Epidermal melanocyte (primary cell): ENCODE results near the gene SLAMF8.

Source experiments
- DNase-seq: peaks from one replicate; pipeline ENCODE4 v3.0.0; 2011; ENCODE audit warnings: low spot score; ENCODE audit not compliant: insufficient read length

Gene SLAMF8

DNA sequence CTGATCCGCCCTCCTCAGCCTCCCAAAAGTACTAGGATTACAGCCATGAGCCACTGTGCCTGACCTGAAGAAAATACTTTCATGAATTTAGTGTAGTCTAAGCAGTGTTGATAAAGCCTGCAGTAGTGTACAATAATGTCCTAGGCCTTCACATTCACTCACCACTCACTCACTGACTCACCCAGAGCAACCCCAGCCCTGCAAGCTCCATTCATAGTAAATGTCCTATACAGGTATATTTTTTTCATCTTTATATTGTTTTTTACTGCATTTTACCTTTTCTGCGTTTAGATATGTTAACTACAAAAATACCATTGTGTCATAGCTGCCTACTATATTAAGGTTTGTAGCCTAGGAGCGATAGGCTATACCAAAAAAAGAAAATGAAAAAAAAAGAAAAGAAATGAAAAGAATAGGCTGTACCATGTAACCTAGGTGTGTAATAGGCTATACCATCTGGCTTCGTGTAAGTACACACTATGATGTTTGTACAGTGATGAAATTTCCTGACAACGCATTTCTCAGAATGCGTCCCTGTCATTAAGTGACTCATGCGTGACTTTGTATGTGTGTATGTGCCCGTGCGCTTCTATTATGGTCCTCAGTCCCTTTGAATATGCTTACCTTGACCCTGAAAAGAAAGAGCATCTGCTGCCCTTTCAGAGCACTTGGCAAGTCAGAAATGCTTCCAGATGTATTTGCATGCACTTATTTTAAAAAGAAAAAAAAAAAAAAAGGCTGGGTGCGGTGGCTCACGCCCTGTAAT is 9.2 kb upstream of the SLAMF8 start:
- DNase-seq = no peak

DNA sequence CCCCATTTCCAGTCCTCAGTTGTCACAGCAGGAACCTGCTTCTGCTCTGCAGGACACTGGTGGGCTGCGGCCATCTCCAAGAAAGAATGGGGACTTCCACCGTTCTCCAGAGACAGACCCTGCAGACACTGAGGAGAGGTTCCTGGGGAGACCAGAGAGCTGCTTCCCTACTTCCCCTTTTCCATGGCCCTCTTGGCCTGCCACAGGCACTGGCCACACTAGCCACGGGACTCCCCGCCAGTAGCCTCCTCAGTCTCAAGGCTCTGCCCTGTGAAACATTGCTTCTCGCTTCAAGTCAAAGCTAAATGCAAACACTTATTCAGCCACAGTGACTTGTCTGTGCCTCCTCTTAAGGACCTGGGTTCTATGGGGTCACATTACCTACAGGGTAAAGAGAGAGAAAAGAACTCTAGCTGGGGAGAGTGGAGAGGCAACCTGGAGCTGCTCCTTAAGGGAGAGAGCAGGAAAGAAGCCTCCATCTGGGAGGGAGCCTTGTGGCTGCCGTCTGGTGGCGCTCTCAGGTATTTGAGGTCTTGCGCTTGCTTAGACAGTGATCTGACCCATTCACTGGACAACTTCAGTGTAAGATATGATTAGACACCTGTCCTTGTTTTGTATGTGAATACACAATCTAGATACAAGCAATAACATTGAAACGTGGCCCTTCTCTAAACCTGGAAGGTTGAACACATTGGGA is 5.4 kb upstream of the SLAMF8 start:
- DNase-seq = peak; percentile 65

DNA sequence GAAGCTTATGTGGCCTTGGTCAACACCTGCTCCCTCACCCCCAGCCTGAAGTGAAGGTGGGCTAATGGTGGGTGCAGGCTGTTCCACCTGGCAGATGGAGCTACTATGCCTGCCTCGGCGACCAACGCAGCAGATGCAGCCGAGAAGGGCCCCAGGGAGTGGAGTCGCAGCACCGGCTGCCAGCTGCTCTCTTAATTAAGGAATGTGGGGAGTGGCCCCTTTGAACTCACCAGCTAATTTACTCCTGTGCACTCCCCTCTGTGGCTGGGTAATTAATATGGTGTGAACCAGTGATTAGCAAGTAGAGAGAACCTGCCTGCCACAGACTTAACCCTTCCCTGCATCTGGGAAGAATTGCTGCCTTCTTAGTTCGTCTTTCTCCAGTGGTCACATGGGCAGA is 3.3 kb upstream of the SLAMF8 start:
- DNase-seq = no peak

DNA sequence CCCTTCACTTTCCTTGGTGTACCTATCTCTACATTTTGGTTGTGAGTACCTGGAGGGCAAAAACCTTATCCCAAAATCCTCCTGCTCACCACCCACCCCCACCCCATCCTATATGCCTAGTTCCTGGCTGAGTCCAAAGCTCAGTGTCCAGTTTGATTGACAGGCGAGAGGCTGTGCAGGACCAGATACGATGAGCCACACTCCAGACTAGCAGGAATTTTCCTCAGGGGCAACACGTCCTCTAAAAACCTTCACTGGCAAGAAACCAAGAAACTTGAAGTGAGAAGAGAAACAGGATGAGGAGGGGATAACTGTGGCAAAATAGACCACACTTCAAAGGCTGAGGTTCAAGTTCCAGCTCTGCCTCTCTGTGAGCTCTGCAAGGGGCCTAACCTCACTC is 1.1 kb upstream of the SLAMF8 start:
- no peak for DNase-seq

DNA sequence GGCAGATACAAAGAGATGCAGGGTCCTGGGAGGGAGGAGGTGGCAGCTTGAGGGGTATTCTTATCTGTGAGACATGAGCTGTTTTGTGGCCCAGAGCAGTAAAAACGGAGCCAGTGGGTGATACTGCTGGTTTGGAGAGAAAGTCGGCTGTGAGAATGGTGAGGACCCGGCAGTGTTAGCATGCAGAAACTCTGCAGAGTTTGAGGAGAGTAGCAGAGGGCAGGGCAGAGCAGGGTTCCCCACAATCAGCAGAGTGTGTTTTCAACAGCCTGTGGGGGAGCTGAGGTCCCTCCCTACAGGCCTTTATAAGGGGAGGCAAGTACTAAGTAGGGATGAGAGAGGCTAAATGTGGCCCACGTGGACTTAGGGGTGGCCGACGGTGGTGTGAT is 423 bp downstream of the SLAMF8 start:
- DNase-seq = no peak

DNA sequence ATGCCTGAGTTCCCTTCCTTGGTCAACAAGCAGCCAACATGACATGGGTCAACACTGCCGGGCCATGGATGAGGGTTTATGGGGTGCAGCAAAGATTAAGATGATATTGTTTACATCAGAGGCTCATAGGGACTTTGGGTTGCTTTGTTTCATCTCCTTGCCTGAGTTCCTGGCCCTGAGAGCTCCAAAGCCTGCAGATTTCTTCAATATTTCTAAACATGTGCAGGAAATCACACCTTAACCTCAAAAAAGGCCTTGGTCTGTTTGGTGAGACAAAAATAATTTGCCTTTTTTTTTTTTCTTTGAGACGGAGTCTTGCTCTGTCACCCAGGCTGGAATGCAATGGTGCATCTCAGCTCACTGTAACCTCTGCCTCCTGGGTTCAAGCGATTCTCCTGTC is 876 bp downstream of the SLAMF8 start:
- DNase-seq = no peak

DNA sequence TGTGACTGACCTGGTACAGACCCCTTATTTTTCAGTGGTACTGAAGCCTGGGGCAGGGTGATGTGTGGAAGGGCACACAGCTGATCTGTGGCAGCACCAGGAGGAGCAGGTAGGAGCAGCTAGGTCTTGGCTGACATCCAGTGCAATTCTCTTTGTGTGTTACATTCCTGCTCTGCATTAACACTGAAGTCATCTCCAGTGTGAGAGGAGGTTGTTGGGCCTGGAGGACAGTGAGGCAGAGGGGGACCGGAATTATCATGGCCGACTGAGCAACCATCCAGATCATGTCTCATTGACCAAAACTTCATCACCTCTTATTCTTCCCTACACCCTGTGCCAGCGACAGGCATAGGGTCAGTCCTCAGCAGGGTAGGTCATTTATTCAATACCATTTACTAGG is 1.5 kb downstream of the SLAMF8 start:
- DNase-seq = no peak

DNA sequence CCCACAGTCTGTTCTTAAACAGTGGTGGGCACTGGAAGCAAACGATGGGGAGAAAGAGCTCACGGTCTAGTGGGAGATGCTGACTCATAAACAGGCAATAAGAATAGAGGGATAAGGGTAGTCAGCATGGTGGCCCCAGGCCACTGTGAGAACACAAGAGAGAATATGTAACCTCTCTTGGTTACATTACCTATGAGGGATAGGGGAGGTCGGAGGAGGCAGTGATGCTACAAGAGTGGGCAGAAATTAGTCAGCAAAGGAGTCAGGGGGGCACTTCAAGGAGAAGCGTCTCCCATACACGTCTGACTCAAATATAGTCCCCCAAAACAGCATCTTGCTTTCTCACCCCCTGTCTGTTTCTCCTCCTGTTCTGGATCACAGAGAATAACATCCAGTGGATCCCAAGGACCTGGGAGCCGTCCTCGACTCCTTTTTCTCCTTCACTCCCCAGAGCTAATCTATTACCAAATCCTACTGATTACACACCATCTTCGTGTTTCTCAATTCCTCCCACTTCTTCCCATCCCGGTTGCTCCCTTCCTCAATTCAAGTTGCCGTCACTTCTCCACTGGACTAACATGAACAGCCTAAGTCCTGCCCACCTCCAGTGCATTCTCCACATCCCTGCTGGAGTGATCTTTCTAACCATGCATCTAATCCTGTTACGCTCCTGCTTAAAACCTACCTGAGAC is 2.1 kb downstream of the SLAMF8 start:
- DNase-seq = no peak

DNA sequence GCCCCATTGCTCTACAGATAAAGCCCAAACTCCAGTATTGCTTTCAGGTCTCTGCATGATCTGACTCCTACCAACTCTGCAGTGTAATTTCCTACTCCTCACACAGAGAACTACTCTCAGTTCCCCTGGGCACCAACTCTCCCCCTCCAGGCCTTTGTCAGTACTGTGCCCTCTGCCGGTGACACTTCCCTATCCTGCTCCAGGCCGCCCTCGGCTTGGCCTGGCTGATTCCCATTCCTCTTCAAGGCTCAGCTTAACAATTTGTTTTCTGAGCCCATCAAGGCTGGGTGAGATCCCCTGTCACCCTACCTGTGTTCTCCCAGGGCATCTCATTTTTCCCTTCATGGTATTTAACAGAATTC is 2.6 kb downstream of the SLAMF8 start:
- DNase-seq = no peak

DNA sequence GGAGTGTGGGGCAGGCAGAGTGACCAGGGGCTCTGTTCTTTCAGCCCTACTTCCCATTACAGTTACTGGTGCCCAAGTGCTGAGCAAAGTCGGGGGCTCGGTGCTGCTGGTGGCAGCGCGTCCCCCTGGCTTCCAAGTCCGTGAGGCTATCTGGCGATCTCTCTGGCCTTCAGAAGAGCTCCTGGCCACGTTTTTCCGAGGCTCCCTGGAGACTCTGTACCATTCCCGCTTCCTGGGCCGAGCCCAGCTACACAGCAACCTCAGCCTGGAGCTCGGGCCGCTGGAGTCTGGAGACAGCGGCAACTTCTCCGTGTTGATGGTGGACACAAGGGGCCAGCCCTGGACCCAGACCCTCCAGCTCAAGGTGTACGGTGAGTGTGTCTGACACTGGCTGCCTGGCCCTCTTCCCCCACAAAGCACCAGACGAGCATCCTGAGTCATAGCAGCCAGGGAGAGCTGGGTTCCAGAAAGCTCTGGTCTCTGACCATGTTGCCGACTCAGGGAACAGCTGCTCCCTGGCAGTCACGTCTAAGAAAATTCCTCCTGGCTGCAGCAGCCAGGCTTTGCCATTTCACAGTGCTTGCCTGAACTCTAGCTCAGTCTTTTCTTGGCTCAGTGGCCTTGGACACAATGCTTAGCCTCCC is 3.3 kb downstream of the SLAMF8 start:
- DNase-seq = no peak

DNA sequence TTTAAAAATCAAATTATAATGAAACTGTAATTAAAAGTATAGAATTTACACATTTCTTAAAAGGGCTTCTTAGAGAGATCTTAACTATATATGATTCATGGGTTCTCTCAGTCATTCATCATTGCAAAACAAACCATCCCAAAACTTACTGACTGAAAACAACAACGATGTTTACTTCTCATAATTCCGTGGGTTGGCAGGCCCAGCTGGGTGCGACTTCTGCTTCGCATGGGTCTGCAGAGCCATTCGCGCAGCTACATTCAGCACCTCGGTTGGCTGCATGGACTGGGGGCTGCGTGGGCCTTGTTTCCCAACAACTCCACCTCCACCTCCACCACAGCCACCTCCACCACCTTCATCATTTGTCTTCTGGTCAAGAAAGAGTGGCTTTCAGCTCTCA is 4.0 kb downstream of the SLAMF8 start:
- DNase-seq = no peak

DNA sequence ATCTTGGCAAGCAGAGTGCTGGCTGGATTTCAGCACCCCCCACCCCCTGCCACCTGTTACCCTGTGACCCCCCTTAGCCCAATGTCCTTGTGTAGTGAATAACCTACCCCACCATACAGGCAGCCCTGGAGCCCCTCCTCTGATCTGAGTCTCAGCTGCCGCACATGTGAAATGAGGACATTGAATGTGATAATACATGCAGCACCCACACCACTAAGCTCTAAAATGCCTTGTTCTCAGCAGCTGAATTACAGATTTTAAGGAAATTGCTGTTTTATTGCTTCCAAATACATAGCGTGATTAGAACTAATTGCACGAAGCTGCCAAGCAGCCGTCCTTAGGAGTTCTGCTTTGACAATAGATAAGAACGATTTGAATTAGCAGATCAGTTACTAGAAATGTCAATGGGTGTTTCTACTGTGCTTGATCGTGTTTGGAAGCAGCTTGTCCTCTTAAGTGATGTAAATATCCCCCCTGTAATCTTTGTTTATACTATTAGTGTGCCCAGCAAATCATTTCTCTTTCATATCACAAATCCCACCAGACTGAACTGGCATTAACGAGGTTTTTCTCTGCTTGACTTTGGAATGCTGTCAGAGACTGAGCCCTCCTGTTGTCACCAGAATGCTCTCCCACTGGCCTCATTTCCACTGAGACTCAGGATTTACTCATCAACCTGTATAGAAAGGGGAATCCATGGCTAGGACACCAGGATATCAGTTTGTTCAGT is 4.9 kb downstream of the SLAMF8 start:
- DNase-seq = no peak

DNA sequence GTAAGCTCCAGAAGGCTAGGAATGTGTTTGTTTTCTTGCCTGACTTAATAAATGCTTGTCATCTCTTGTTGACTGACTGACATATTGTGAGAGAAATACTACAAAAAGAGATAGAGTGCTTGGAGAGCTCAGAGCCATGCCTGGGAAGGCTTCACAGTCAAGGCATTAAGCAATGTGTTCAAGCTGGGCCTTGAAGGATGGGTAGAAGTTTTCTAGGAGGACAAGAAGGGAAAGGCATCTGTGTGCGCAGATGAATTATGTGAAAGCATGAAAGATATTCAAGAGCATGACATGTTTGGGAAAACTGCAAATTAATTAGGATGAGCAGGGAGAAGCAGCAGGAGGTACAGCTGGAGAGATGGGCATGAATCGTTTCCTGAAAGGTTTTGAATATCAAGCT is 5.6 kb downstream of the SLAMF8 start:
- no peak for DNase-seq

DNA sequence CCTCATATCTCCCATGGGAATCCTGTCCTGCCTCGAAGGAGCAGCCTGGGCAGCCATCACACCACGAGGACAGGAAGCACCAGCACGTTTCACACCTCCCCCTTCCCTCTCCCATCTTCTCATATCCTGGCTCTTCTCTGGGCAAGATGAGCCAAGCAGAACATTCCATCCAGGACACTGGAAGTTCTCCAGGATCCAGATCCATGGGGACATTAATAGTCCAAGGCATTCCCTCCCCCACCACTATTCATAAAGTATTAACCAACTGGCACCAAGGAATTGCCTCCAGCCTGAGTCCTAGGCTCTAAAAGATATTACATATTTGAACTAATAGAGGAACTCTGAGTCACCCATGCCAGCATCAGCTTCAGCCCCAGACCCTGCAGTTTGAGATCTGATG is 8.7 kb downstream of the SLAMF8 start:
- no peak for DNase-seq

DNA sequence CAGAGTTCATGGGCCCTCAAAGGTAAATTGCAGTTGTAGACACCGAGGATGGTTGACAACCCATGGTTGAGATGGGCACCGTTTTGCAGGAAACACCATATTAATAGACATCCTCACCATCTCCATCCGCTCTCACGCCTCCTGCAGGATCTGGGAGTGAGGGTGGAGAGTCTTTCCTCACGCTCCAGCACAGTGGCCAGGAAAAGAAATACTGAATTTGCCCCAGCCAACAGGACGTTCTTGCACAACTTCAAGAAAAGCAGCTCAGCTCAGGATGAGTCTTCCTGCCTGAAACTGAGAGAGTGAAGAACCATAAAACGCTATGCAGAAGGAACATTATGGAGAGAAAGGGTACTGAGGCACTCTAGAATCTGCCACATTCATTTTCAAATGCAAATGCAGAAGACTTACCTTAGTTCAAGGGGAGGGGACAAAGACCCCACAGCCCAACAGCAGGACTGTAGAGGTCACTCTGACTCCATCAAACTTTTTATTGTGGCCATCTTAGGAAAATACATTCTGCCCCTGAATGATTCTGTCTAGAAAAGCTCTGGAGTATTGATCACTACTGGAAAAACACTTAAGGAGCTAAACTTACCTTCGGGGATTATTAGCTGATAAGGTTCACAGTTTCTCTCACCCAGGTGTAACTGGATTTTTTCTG is 9.3 kb downstream of the SLAMF8 start:
- DNase-seq = no peak

DNA sequence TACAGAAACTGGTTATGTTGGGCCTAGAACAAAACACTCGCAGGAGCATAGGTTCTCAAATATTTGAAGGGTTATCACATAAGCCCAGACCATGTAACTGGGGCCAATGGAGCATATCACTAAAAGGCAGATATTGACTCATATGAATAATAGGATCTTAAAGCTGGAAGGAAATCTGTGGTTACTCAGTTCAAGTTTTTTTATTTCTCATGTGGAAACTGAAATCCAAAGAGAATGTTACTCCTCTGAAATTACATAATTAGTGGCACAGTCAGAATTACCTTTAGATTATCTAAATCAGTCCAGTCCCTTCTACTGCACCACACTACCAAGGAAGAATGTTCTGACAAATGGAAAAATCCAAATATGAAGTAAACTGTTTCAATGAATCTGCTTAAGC is 12.0 kb downstream of the SLAMF8 start:
- DNase-seq = no peak

DNA sequence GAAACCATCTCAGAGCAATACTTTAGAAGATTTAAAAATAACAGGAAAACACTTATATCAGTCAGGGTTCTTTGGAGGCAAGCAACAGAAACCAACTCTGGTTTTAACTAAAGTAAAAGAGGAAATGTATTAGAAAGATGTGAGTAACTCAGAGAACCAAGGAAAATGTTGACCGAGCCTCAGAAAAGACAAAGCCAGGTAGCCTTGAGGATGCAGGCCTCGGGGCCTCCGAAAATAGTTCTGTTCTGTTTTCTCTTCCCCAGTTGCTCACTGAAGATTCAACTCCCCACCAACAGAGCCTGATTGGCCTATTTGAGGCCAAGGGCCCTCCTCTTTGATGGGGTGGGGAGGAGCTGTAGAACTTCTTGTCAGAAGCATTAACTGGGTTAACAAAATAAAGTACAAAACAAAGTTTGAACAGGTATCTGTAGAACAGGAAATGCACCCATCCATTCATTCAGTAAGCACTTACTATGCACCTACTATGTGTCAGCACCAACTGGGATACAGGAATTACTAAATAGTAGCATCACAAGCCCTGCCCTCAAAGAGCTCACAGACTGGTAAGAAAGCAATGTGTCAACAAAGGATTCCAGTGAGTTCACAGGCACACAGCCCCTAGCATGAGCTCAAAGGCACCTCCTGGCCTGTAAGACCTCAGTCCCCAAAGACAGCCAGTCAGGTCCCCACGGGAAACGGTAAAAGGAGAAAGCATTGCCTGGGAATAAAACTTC is 12.6 kb downstream of the SLAMF8 start:
- no peak for DNase-seq

DNA sequence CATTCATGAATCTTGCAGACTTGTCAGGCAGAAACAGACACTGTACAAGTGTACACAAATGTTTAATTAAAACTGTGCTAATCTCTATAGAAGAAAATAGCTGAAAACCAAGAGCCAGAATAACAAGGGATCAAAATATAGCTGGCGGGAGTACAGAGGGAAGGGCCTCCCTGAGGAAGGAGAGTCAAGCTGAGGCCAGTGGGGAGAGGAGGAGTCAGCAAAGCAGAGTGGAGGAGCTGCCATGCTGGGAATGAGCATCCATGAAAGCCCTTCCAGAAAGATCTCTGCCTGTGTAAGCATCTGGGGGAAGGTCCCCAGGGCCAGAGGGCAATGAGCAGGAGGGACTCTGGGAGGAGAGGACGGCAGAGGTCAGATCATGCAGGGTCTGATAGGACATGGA is 15.1 kb downstream of the SLAMF8 start:
- DNase-seq = no peak

DNA sequence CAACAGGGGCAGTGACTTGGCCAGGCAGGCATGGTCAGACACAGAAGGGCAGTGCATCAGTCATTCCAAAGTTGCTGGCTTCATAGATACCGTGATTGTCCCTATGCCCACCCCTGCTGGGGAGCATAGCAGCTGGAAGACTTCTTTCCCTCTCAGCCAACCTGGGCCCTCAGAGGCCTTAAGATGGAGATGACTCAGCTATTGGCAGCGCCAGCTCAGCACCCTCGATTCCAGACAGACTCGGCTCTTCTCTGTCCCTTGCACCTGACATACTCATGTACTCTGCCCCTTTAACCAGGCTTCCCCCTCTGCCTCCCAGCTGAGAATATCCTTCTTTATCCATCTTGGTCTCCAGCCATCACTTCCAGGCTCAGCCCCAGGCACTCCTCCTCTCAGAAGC is 16.8 kb downstream of the SLAMF8 start:
- no peak for DNase-seq
